Neutrophil (primary cell): ENCODE measurements around the gene AFF1.
A peak's percentile ranks its signal among the peaks of the same experiment; 100 is the strongest.

Source experiments
- H3K27ac ChIP-seq: fragments of 200-600 bp; sonication (generic); 2 replicates; pipeline ENCODE4 v1.5.1; 2016; ENCODE audit warnings: mild to moderate bottlenecking, moderate library complexity
- H3K27me3 ChIP-seq: fragments of 200-600 bp; sonication (generic); 2 replicates; pipeline ENCODE4 v1.6.0; 2016; ENCODE audit warnings: mild to moderate bottlenecking
- H3K36me3 ChIP-seq: fragments of 200-600 bp; sonication (generic); 2 replicates; pipeline ENCODE4 v1.5.1; 2017
- H3K4me1 ChIP-seq, 2 experiments: fragments of 200-600 bp in 1 of 2; sonication (generic) in 1 of 2; 1 replicate in 1 of 2; 2 replicates in 1 of 2; pipeline versions ENCODE4 v1.5.1 to v1.6.1; 2013 to 2016; ENCODE audit warnings: low read depth in 1 of 2, low read length in 1 of 2, mild to moderate bottlenecking in 1 of 2, moderate library complexity in 1 of 2; ENCODE audit not compliant: control insufficient read depth in 1 of 2, insufficient read depth in 1 of 2
- H3K4me3 ChIP-seq, 2 experiments: fragments of 200-600 bp in 1 of 2; sonication (generic) in 1 of 2; 1 replicate in 1 of 2; 2 replicates in 1 of 2; pipeline ENCODE4 v1.5.1; 2013 to 2016; ENCODE audit warnings: low read depth in 1 of 2, low read length in 1 of 2, mild to moderate bottlenecking in 1 of 2, moderate library complexity in 1 of 2
- H3K9me3 ChIP-seq: fragments of 200-600 bp; sonication (generic); 2 replicates; pipeline ENCODE4 v1.5.1; 2016
- CTCF ChIP-seq: fragments of 200-600 bp; sonication (generic); IDR thresholded peaks from 2 replicates; pipeline ENCODE4 v1.5.1; 2016; ENCODE audit warnings: antibody characterized with exemption

AFF1 gene

GRCh38 chr4:87015416-87015815 lies 80.6 kb downstream of the AFF1 start:
- H3K9me3 ChIP-seq, result no peaks in the 10 kb centered on the region
- no peak overlapping the region for H3K4me3 ChIP-seq
- TF ChIP-seq CTCF, result no peak
- H3K27ac ChIP-seq, result peak overlapping the region; percentile 57
- no peaks in the 10 kb centered on the region for H3K36me3 ChIP-seq
- peaks cover 87 to 88% of the 10 kb centered on the region in 2 experiments for H3K4me1 ChIP-seq
- no peaks in the 10 kb centered on the region for H3K27me3 ChIP-seq

- Histone ChIP-seq H3K36me3 (no peaks in the 10 kb centered on the region), H3K27me3 (no peaks in the 10 kb centered on the region), H3K4me3 (no peak overlapping the region), H3K9me3 (no peaks in the 10 kb centered on the region), H3K27ac (peak overlapping the region; percentile 62), H3K4me1 (peaks cover 63 to 65% of the 10 kb centered on the region in 2 experiments)
- no peak for TF ChIP-seq CTCF
These were observed 83.0 kb downstream of the AFF1 start for GRCh38 chr4:87017580-87018342.

- Histone ChIP-seq H3K4me1 (peaks cover 58 to 64% of the 10 kb centered on the region in 2 experiments), H3K4me3 (no peak overlapping the region), H3K36me3 (no peaks in the 10 kb centered on the region), H3K27me3 (no peaks in the 10 kb centered on the region), H3K27ac (peak overlapping the region; percentile 62), H3K9me3 (no peaks in the 10 kb centered on the region)
- TF ChIP-seq CTCF, result no peak
These were observed 83.9 kb downstream of the AFF1 start for GRCh38 chr4:87018753-87019152.

DNA sequence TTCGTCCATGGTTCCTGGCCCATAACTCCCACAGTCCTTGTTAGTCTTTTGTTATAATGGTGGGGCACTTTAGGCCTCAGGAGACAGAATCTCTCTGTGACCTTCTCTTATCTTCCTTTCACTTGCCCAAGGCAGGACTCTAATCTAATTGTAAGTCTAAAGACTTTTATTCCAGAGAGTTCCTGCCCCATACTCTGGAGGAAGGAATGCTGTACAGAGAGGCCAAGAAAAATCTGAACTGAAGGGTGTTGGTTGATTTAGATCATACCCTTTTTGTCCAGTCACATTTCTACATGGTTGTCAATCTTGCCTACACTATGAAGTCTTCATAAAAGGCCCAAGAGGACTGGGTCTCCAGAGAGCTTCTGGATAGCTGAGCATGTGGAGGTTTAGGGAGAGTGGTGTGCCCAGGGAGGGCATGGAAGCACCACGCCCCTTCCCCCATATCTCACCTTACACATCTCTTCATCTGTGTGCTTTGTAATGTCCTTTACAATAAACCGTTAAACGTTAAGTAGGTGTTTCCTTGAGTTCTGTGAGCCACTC lies 84.5 kb downstream of the AFF1 start:
- no peaks in the 10 kb centered on the region for H3K36me3 ChIP-seq
- H3K27me3 ChIP-seq, result no peaks in the 10 kb centered on the region
- no peaks in the 10 kb centered on the region for H3K9me3 ChIP-seq
- TF ChIP-seq CTCF, result no peak
- H3K4me1 ChIP-seq, result peaks cover 58 to 64% of the 10 kb centered on the region in 2 experiments
- H3K4me3 ChIP-seq, result no peak overlapping the region
- peak overlapping the region; percentile 62 for H3K27ac ChIP-seq

GRCh38 chr4:87019898-87020297 lies 85.1 kb downstream of the AFF1 start:
- H3K36me3 ChIP-seq, result no peaks in the 10 kb centered on the region
- peaks cover 58 to 64% of the 10 kb centered on the region in 2 experiments for H3K4me1 ChIP-seq
- TF ChIP-seq CTCF, result no peak
- H3K27ac ChIP-seq, result peak overlapping the region; percentile 62
- no peak overlapping the region for H3K4me3 ChIP-seq
- H3K27me3 ChIP-seq, result no peaks in the 10 kb centered on the region
- no peaks in the 10 kb centered on the region for H3K9me3 ChIP-seq
